SK-N-MC (cell line): Measurements from ENCODE around the gene FCN2.

Source experiments
- EZH2 ChIP-seq: fragments of 200-600 bp; sonication (generic); IDR thresholded peaks from one replicate; pipeline ENCODE4 v1.6.1; 2017; ENCODE audit warnings: antibody characterized with exemption
- POLR2AphosphoS5 ChIP-seq: IDR thresholded peaks from 2 replicates; pipeline ENCODE4 v1.6.1; 2012; ENCODE audit warnings: mild to moderate bottlenecking, low read depth, low read length, borderline replicate concordance

GRCh38 chr9:134853893-134854292, 26.7 kb upstream of the FCN2 start:
- TF ChIP-seq POLR2AphosphoS5 (no peak), EZH2 (no peak)
